ENCODE measurements around the gene DCANP1.

DNA sequence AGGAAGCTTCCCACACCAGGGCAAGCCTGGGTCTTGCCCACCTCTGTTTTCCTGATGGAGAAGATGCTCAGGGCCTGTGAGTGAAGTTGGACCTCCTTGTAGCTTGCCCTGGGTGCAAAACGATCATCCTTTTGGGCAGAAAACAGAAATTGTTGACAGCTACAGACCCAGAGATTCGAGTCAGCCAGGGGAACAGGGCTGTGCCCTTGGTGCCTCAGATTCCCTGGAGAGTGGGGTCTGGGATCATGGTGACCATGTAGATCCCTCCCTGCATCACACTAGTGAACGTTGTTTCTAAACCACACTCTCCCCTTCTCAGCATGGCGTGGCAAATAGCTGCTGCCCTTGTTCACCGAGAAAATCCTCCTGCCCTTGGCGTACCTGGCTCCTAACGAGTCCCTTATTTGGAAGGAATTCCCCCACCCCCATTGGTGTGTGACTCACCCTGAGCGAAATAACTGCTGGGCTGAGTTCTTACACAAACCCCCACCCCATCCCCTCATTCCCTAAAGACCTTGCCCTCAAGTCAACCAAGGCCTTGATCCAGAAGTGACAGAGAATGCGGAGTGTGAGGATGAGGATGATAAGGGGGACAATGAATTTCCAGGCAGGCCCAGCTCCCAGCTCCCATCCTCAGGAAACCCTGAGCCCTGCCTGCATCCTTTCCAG lies 1.1 kb upstream of the DCANP1 start:
- TF ChIP-seq, protein P1, sequence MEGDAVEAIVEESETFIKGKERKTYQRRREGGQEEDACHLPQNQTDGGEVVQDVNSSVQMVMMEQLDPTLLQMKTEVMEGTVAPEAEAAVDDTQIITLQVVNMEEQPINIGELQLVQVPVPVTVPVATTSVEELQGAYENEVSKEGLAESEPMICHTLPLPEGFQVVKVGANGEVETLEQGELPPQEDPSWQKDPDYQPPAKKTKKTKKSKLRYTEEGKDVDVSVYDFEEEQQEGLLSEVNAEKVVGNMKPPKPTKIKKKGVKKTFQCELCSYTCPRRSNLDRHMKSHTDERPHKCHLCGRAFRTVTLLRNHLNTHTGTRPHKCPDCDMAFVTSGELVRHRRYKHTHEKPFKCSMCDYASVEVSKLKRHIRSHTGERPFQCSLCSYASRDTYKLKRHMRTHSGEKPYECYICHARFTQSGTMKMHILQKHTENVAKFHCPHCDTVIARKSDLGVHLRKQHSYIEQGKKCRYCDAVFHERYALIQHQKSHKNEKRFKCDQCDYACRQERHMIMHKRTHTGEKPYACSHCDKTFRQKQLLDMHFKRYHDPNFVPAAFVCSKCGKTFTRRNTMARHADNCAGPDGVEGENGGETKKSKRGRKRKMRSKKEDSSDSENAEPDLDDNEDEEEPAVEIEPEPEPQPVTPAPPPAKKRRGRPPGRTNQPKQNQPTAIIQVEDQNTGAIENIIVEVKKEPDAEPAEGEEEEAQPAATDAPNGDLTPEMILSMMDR (optimal IDR thresholded peaks at IDR 0.05 in 1 of 3, IDR thresholded peaks at IDR 0.05 in 1 of 3, conservative IDR thresholded peaks at IDR 0.05 in 1 of 3; ENCODE audit: extremely low read depth in 1 of 3, insufficient read depth in 2 of 3, low read length in 3 of 3) = no peak
- TF ChIP-seq EZH2 (IDR thresholded peaks at IDR 0.05; ENCODE audit: low read length) = no peak

All from keratinocyte (primary cell).